HepG2 (cell line): ENCODE measurements around the gene ASMT. TPM values are rescaled to one million over a fixed set of nuclear protein-coding genes. Genes with fewer than 3 reads are reported as not detected.

ENCODE experiments used
- BORCS8-MEF2B ChIP-seq: sonication (generic); formaldehyde crosslinking; IDR thresholded peaks from 2 replicates; pipeline ENCODE4 v1.8.0; 2022; ENCODE audit warnings: mild to moderate bottlenecking, missing genetic modification reagents
- FOXO1 ChIP-seq: sonication (generic); formaldehyde crosslinking; IDR thresholded peaks from 2 replicates; pipeline ENCODE4 v1.4.0; 2020; ENCODE audit warnings: missing genetic modification reagents
- PRDM4 ChIP-seq: sonication (generic); formaldehyde crosslinking; IDR thresholded peaks from 2 replicates; pipeline ENCODE4 v1.9.0; 2021; ENCODE audit warnings: missing genetic modification reagents, borderline replicate concordance
- REST ChIP-seq, 2 experiments: IDR thresholded peaks; 2 replicates each; pipeline ENCODE4 v1.6.1; 2011 to 2012; ENCODE audit warnings: low read length in 2 of 2, borderline replicate concordance in 1 of 2, low read depth in 1 of 2, mild to moderate bottlenecking in 1 of 2, moderate library complexity in 1 of 2
- THRA ChIP-seq: sonication (generic); formaldehyde crosslinking; IDR thresholded peaks from 2 replicates; pipeline ENCODE4 v1.4.0; 2020; ENCODE audit warnings: missing genetic modification reagents, borderline replicate concordance
- ZBTB43 ChIP-seq: sonication (generic); formaldehyde crosslinking; conservative IDR thresholded peaks from 2 replicates; pipeline ENCODE4 v1.4.0; 2020; ENCODE audit warnings: missing genetic modification reagents
- ZNF337 ChIP-seq: sonication (generic); formaldehyde crosslinking; IDR thresholded peaks from 2 replicates; pipeline ENCODE4 v1.5.1; 2020; ENCODE audit warnings: missing genetic modification reagents, low read depth, mild to moderate bottlenecking, borderline replicate concordance
- ZNF609 ChIP-seq: sonication (generic); formaldehyde crosslinking; IDR thresholded peaks from 2 replicates; pipeline ENCODE4 v1.4.0; 2020; ENCODE audit warnings: mild to moderate bottlenecking, missing genetic modification reagents, borderline replicate concordance
- polyA plus RNA-seq, 8 experiments: library from polyadenylated mRNA; depleted of rRNA in 3 of 8; stranded (reverse) in 7 of 8; unstranded in 1 of 8; fragments of >200 nt; fragmentation: Illumina TruSeq in 4 of 8; extraction: Trizol in 4 of 8; gene quantifications; 2 replicates each; pipeline versions ENCODE4 v1.2.1 to v1.2.3, GENCODE V29; 2011 to 2016; ENCODE audit warnings: low read depth in 4 of 8, missing spikeins in 1 of 8, mixed read lengths in 1 of 8; ENCODE audit not compliant: insufficient read depth in 1 of 8
- total RNA-seq, 5 experiments: library from RNA; depleted of rRNA; stranded (reverse); fragments of >200 nt; fragmentation: Illumina TruSeq; extraction: Trizol; gene quantifications; 2 replicates each; pipeline ENCODE4 v1.2.3, GENCODE V29; 2016; ENCODE audit warnings: low read depth in 1 of 5

Gene ASMT
- total and polyA plus RNA-seq, 2 of the 13 experiments (the other 11 are each of a cell fraction or from before 2014, with no cell fraction given): 0.04 TPM; not detected in 1

- 0 out of 4 replicates have a peak, but pooled peaks of 1 of the 2 experiments have one; percentile 8 for TF ChIP-seq REST (IDR thresholded peaks at IDR 0.05; ENCODE audit: borderline replicate concordance in 1 of 2, low read depth in 1 of 2, low read length in 2 of 2)
- no peak for TF ChIP-seq ZNF609 (CRISPR knock-in tag)
- no peak for TF ChIP-seq PRDM4 (CRISPR knock-in tag)
- no peak for TF ChIP-seq THRA
- TF ChIP-seq ZNF337: no peak
- TF ChIP-seq BORCS8-MEF2B: 0 out of 2 replicates have a peak, but pooled peaks have one; percentile 46
- 0 out of 2 replicates have a peak, but pooled peaks have one; percentile 23 for TF ChIP-seq FOXO1 (CRISPR knock-in tag)
- no peak for TF ChIP-seq ZBTB43 (CRISPR knock-in tag)
Observed at GRCh38 chrX:1591102-1591862, 23.6 kb upstream of the ASMT start, which contains the start of gene AKAP17A (continued).
